CD14-positive monocyte (primary cell): ENCODE measurements around the gene AKAP8L. TPM values are rescaled to one million over a fixed set of nuclear protein-coding genes. Genes with fewer than 3 reads are reported as not detected.
"Not testable (repeated sequence)": the region's sequence is repeated elsewhere in the genome, so short reads cannot be mapped to it uniquely, and the experiment has no call there.

Experiments used
- DNase-seq, 3 donors: peaks; one replicate each; pipeline ENCODE4 v3.0.0-alpha.2; 2011 to 2022
- H2AFZ ChIP-seq: 2 replicates; pipeline ENCODE4 v1.6.0; 2012; ENCODE audit warnings: mild to moderate bottlenecking, low read depth, low read length, inconsistent platforms; ENCODE audit not compliant: insufficient read depth, poor library complexity, severe bottlenecking
- H3K27ac ChIP-seq, 2 donors: 1 replicate in 1 of 2; 2 replicates in 1 of 2; pipeline ENCODE4 v1.5.1; 2012 to 2013; ENCODE audit warnings: low read length in 2 of 2, control low read depth in 1 of 2, inconsistent platforms in 1 of 2, low read depth in 1 of 2, mild to moderate bottlenecking in 1 of 2
- H3K27me3 ChIP-seq, 2 donors: one replicate each; pipeline versions ENCODE4 v1.6.0 to v1.6.1; 2011 to 2013; ENCODE audit warnings: low read length in 2 of 2; ENCODE audit not compliant: control insufficient read depth in 2 of 2, insufficient read depth in 2 of 2
- H3K36me3 ChIP-seq, 2 donors: replicated peaks in 1 of 2; 1 replicate in 1 of 2; 2 replicates in 1 of 2; pipeline versions ENCODE4 v1.5.1 to v1.6.1; 2012 to 2013; ENCODE audit warnings: low read length in 2 of 2, control low read depth in 1 of 2, inconsistent platforms in 1 of 2, mild to moderate bottlenecking in 1 of 2; ENCODE audit not compliant: insufficient read depth in 2 of 2, control insufficient read depth in 1 of 2
- H3K4me1 ChIP-seq, 2 donors: 1 replicate in 1 of 2; 2 replicates in 1 of 2; pipeline versions ENCODE4 v1.5.1 to v1.6.1; 2012 to 2013; ENCODE audit warnings: low read length in 2 of 2, control low read depth in 1 of 2, inconsistent platforms in 1 of 2, mild to moderate bottlenecking in 1 of 2, moderate library complexity in 1 of 2; ENCODE audit not compliant: insufficient read depth in 2 of 2, control insufficient read depth in 1 of 2
- H3K4me2 ChIP-seq: replicated peaks from 2 replicates; pipeline ENCODE3; 2012; ENCODE audit warnings: low read length, moderate library complexity, mild to moderate bottlenecking; ENCODE audit not compliant: poor library complexity, severe bottlenecking; ENCODE audit errors: extremely low read depth
- H3K4me3 ChIP-seq, 3 experiments: fragments of 200-600 bp in 1 of 3; sonication (generic) in 1 of 3; replicated peaks in 1 of 3; 1 replicate in 2 of 3; 2 replicates in 1 of 3; pipeline ENCODE4 v1.5.1; 2011 to 2013; ENCODE audit warnings: low read length in 3 of 3, mild to moderate bottlenecking in 3 of 3, control low read depth in 2 of 3, low read depth in 2 of 3, inconsistent platforms in 1 of 3, moderate library complexity in 1 of 3
- H3K79me2 ChIP-seq: 2 replicates; pipeline ENCODE4 v1.6.0; 2012; ENCODE audit warnings: mild to moderate bottlenecking, control low read depth, inconsistent platforms, low read length, moderate library complexity; ENCODE audit not compliant: insufficient read depth
- H3K9ac ChIP-seq: 2 replicates; pipeline ENCODE4 v1.6.0; 2017; ENCODE audit warnings: low read length, mild to moderate bottlenecking; ENCODE audit not compliant: insufficient read depth, poor library complexity, severe bottlenecking
- H3K9me3 ChIP-seq, 2 donors: replicated peaks in 1 of 2; 1 replicate in 1 of 2; 2 replicates in 1 of 2; pipeline versions ENCODE4 v1.5.1 to v1.6.1; 2012 to 2013; ENCODE audit warnings: low read length in 2 of 2, control low read depth in 1 of 2; ENCODE audit not compliant: control insufficient read depth in 1 of 2, insufficient read depth in 1 of 2
- H4K20me1 ChIP-seq: 2 replicates; pipeline ENCODE4 v1.6.0; 2012; ENCODE audit warnings: mild to moderate bottlenecking, low read length, control low read depth, moderate library complexity; ENCODE audit not compliant: insufficient read depth
- H3K27ac Mint-ChIP-seq, 7 donors: one replicate each; pipeline ENCODE4 v1.8.0; 2020; ENCODE audit warnings: mild to moderate bottlenecking in 7 of 7, mixed read lengths in 7 of 7, moderate library complexity in 6 of 7, inconsistent platforms in 2 of 7
- H3K27me3 Mint-ChIP-seq, 3 donors: one replicate each; pipeline ENCODE4 v1.8.0; 2021 to 2022; ENCODE audit warnings: low read depth in 3 of 3, mild to moderate bottlenecking in 3 of 3, mixed read lengths in 3 of 3, moderate library complexity in 3 of 3, inconsistent platforms in 1 of 3
- H3K36me3 Mint-ChIP-seq, 2 donors: one replicate each; pipeline ENCODE4 v1.8.0; 2020; ENCODE audit warnings: mixed read lengths in 2 of 2, inconsistent platforms in 1 of 2, mild to moderate bottlenecking in 1 of 2
- H3K4me1 Mint-ChIP-seq: one replicate; pipeline ENCODE4 v1.8.0; 2020; ENCODE audit warnings: mild to moderate bottlenecking, mixed read lengths
- H3K4me3 Mint-ChIP-seq, 2 donors: one replicate each; pipeline ENCODE4 v1.8.0; 2020; ENCODE audit warnings: mild to moderate bottlenecking in 2 of 2, mixed read lengths in 2 of 2, moderate library complexity in 1 of 2
- H3K9me3 Mint-ChIP-seq, 7 donors: one replicate each; pipeline ENCODE4 v1.8.0; 2020 to 2022; ENCODE audit warnings: mixed read lengths in 7 of 7, mild to moderate bottlenecking in 6 of 7, moderate library complexity in 6 of 7, inconsistent platforms in 2 of 7
- CTCF ChIP-seq: fragments of 200-600 bp; IDR thresholded peaks from one replicate; pipeline ENCODE4 v1.8.0; 2022; ENCODE audit warnings: antibody characterized with exemption, mild to moderate bottlenecking
- WGBS: methylation state at CpG from one replicate; pipeline ENCODE4 v1.1.5; 2013; ENCODE audit warnings: missing lambda C conversion rate; ENCODE audit not compliant: insufficient coverage; 5-methylcytosine and 5-hydroxymethylcytosine counted together
- intact Hi-C, 2 donors: fragments of 100-400 bp; cut with micrococcal nuclease; formaldehyde crosslinking; loops; one replicate each; pipeline versions ENCODE4 v1.15.0 to v1.15.1; 2023
- polyA plus RNA-seq, 3 donors: library from polyadenylated mRNA; depleted of rRNA in 1 of 3; unstranded in 2 of 3; stranded (reverse) in 1 of 3; fragments of 300-500 nt in 2 of 3; fragments of >200 nt in 1 of 3; fragmentation: Illumina TruSeq in 2 of 3; gene quantifications; 1 replicate in 2 of 3; 2 replicates in 1 of 3; pipeline ENCODE4 v1.2.3, GENCODE V29; 2012 to 2021

AKAP8L gene
- polyA plus RNA-seq, 3 donors = 21.4 to 103 (median 39.0) TPM

GRCh38 chr19:15397236-15397635 lies 21.6 kb downstream of the AKAP8L start:
- Histone ChIP-seq H3K9ac (no peak overlapping the region), H3K79me2 (peaks cover 14% of the 10 kb centered on the region), H3K4me1 (no peaks in the 10 kb centered on the region), H3K27ac (no peak overlapping the region), H3K36me3 (peaks cover 82 to 100% of the 10 kb centered on the region in 2 donors), H2AFZ (no peak overlapping the region), H4K20me1 (peaks cover 76% of the 10 kb centered on the region), H3K4me3 (no peak overlapping the region), H3K9me3 (no peaks in the 10 kb centered on the region), H3K4me2 (no peak overlapping the region), H3K27me3 (no peaks in the 10 kb centered on the region)
- no peak for DNase-seq
- Mint-ChIP-seq H3K4me3 (no peak overlapping the region), H3K4me1 (no peaks in the 10 kb centered on the region), H3K27ac (peak overlapping the region in 1 of 7 donors; percentile 83), H3K27me3 (no peaks in the 10 kb centered on the region), H3K9me3 (no peaks in the 10 kb centered on the region), H3K36me3 (peaks cover 73 to 91% of the 10 kb centered on the region in 2 donors)
- intact Hi-C loops = no loop called here
- TF ChIP-seq CTCF = no peak
- WGBS = 95% methylated on average over 3 of the region's 6 CpGs

GRCh38 chr19:15396436-15396835 lies 22.4 kb downstream of the AKAP8L start:
- Mint-ChIP-seq H3K36me3 (peaks cover 73 to 92% of the 10 kb centered on the region in 2 donors), H3K4me3 (no peak overlapping the region), H3K9me3 (no peaks in the 10 kb centered on the region), H3K4me1 (no peaks in the 10 kb centered on the region), H3K27ac (peak overlapping the region in 2 of 7 donors; percentile 14 to 55), H3K27me3 (no peaks in the 10 kb centered on the region)
- H4K20me1 ChIP-seq = peaks cover 68% of the 10 kb centered on the region
- H3K36me3 ChIP-seq = peaks cover 80 to 100% of the 10 kb centered on the region in 2 donors
- no peaks in the 10 kb centered on the region for H3K4me1 ChIP-seq
- H3K9ac ChIP-seq = no peak overlapping the region
- H3K79me2 ChIP-seq = peaks cover 10% of the 10 kb centered on the region
- 95% methylated on average over 3 of the region's 3 CpGs for WGBS
- H3K4me2 ChIP-seq = no peak overlapping the region
- no peaks in the 10 kb centered on the region for H3K9me3 ChIP-seq
- H3K27me3 ChIP-seq = no peaks in the 10 kb centered on the region
- H3K27ac ChIP-seq = peak overlapping the region in 1 of 2 donors; percentile 14
- intact Hi-C loops = no loop called here
- H2AFZ ChIP-seq = no peak overlapping the region
- no peak overlapping the region for H3K4me3 ChIP-seq
- TF ChIP-seq CTCF = no peak
- DNase-seq = no peak

- DNase-seq, H3K9me3 Mint-ChIP-seq, intact Hi-C loops, H3K4me3 ChIP-seq, H2AFZ ChIP-seq, H3K9ac ChIP-seq, H3K9me3 ChIP-seq, H3K27me3 Mint-ChIP-seq, H3K4me2 ChIP-seq, H3K4me1 ChIP-seq, H3K4me3 Mint-ChIP-seq, H3K4me1 Mint-ChIP-seq, H3K27me3 ChIP-seq, H3K27ac ChIP-seq: not testable (repeated sequence)
- H3K36me3 Mint-ChIP-seq = peaks cover 70 to 89% of the 10 kb centered on the region in 2 donors
- H3K27ac Mint-ChIP-seq = peak overlapping the region in 2 of 7 donors; percentile 60 to 69
- Histone ChIP-seq H4K20me1 (peaks cover 63% of the 10 kb centered on the region), H3K36me3 (peaks cover 73 to 96% of the 10 kb centered on the region in 2 donors), H3K79me2 (peaks cover 14% of the 10 kb centered on the region)
- 98% methylated on average over 16 of the region's 17 CpGs for WGBS
Measured at GRCh38 chr19:15395251-15395650, 23.5 kb downstream of the AKAP8L start.
